Measurements from ENCODE around the gene PLEK2. TPM values are rescaled to one million over a fixed set of nuclear protein-coding genes. Genes with fewer than 3 reads are reported as not detected.
A peak's percentile ranks its signal among the peaks of the same experiment; 100 is the strongest.

The PLEK2 gene, protein sequence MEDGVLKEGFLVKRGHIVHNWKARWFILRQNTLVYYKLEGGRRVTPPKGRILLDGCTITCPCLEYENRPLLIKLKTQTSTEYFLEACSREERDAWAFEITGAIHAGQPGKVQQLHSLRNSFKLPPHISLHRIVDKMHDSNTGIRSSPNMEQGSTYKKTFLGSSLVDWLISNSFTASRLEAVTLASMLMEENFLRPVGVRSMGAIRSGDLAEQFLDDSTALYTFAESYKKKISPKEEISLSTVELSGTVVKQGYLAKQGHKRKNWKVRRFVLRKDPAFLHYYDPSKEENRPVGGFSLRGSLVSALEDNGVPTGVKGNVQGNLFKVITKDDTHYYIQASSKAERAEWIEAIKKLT
- total RNA-seq (2021): 32.7 and 46.0 TPM in 2 replicates
- percentile 75 among the genes with signal in this experiment for Bru-seq, nascent RNA
- BruChase-seq, experiment 1, labeled RNA remaining after a 2-hour chase: percentile 57 among the genes with signal in this experiment
- percentile 74 among the genes with signal in this experiment for BruChase-seq, experiment 2, labeled RNA remaining after a 6-hour chase
- long read RNA-seq, transcript PLEK2-201 (9 exons, 1,549 nt): major isoform, 102 of 122 reads
- long read RNA-seq, partial matches to known transcripts: 4 of 122 reads
- long read RNA-seq, other reads (novel, unspliced or antisense): 16 of 122 reads

DNA sequence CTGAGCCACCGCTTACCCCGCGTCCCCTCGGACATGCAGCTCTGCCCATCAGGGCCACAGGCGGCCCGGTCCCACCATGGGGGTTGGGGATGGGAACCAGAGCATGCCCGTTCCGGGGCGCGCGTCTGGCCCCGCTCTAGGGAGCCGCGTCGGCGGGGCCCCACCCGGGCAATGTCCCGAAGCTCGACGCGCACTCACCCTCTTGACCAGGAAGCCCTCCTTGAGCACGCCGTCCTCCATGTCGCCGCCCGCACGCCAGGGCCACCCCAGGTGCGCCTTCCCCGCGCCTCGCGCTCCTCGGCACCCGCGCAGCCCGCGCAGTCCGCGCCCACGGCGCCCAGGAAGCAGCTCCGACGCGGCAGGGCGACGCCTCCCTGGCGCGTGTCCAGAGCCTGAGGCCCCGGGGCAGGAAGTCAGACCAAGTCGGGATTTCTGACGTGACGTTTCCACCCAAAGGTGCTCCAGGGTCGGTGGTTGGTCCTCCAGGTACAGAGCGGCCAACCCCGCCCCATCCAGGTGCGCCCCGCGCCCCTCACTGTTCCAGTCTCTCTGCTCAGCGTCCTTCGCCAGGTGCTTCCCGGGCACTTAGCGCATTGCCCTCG is at the start of gene PLEK2:
TSS of gene PLEK2 (minus strand) at position 346 of the 602 bp plus-strand sequence. CDS start at position 240, 106 bp downstream.
- Histone ChIP-seq H3K27me3 (ENCODE audit: insufficient read depth, low read depth) (no peaks in the 10 kb centered on the region), H3K9me2 (ENCODE audit: insufficient read depth) (no peaks in the 10 kb centered on the region), H4K20me1 (ENCODE audit: insufficient read depth) (no peaks in the 10 kb centered on the region), H2AFZ (peak within 1 kb of the TSS; percentile 86), H3F3A (ENCODE audit: insufficient read depth, low read depth) (peaks cover 35% of the 10 kb centered on the region), H3K79me2 (ENCODE audit: low read depth) (peaks cover 38% of the 10 kb centered on the region), H3K36me3 (ENCODE audit: low read depth) (no peaks in the 10 kb centered on the region), H3K4me2 (peak within 1 kb of the TSS; percentile 83), H3K9me3 (ENCODE audit: insufficient read depth, low read depth) (no peaks in the 10 kb centered on the region), H3K4me1 (replicated peaks; ENCODE audit: insufficient read depth) (peaks cover 50% of the 10 kb centered on the region), H3K27ac (peak within 1 kb of the TSS; percentile 68), H3K4me3 (peak within 1 kb of the TSS; percentile 68)
- TF ChIP-seq EZH2 (IDR thresholded peaks at IDR 0.05; ENCODE audit: low read depth) (no peak), CTCF (conservative IDR thresholded peaks at IDR 0.05) (no peak)
- ChIA-PET CTCF (interaction anchor here (0.6 to 1.7 kb wide), 3 partner anchors 15 to 159 kb away, joined by 3 to 5 read pairs (median 4); no protein-coding TSS in a partner anchor), POLR2A (ENCODE audit: unreplicated experiment) (interaction anchor here (0.6 to 0.9 kb wide), 4 partner anchors 16 to 1696 kb away, joined by 3 read pairs; no protein-coding TSS in a partner anchor)
- intact Hi-C loops (cut with micrococcal nuclease; ENCODE audit: unreplicated experiment): no loop called here
- no TSS peak for BruUV-seq (replicated peaks)
- peak; percentile 82 to 93 for DNase-seq

DNA sequence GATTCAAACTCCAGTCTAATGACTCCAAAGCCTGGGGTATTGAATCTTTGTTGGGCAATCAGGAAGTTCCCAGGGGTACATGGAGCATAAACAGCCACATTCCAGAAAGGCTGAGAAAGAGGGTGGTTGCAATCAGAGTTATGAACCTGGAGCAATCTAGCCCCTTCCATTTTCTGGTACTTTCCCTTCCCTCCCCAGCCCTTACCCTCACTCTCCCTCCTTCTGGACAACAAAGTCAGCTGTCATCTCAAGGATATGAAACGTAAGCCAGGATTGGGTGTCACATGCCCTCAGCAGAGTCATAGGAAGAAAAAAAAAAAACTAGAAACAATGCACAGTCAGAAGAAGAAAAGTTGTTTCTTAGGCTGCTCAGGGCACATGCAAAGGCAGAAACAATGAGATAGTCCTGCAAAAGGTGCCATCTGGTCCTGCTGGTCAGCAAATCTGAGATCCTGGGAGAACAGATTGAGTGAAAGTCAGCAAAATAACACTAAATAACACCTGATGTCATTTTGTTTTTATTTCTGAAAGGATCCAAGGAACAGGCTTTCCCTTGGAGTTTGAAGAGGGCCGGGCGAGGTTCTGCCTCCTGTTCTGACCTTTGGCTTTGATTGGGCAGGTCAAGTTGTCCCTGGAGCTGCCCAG is 49.5 kb upstream of the PLEK2 start:
- peaks cover 8% of the 10 kb centered on the region; the same call in 1 of the 2 replicates for H3F3A ChIP-seq (ENCODE audit: insufficient read depth, low read depth)
- H3K27ac ChIP-seq: peak overlapping the region; percentile 41
- H4K20me1 ChIP-seq (ENCODE audit: insufficient read depth): no peaks in the 10 kb centered on the region
- H3K4me3 ChIP-seq: no peak overlapping the region
- peak overlapping the region; percentile 13 for H3K4me2 ChIP-seq
- TF ChIP-seq EZH2 (IDR thresholded peaks at IDR 0.05; ENCODE audit: low read depth) (no peak), CTCF (conservative IDR thresholded peaks at IDR 0.05) (no peak)
- no TSS peak for BruUV-seq (replicated peaks)
- no peaks in the 10 kb centered on the region for H3K27me3 ChIP-seq (ENCODE audit: insufficient read depth, low read depth)
- CTCF ChIA-PET: interaction anchor here (0.6 kb wide), 1 partner anchor 1495 kb away, joined by 3 read pairs; no protein-coding TSS in a partner anchor
- POLR2A ChIA-PET (ENCODE audit: unreplicated experiment): no interaction called here
- H2AFZ ChIP-seq: 0 out of 2 replicates have a peak overlapping the region, but pooled peaks have one; percentile 19
- peak; percentile 8 to 75 for DNase-seq
- H3K79me2 ChIP-seq (ENCODE audit: low read depth): no peaks in the 10 kb centered on the region
- H3K9me3 ChIP-seq (ENCODE audit: insufficient read depth, low read depth): no peaks in the 10 kb centered on the region
- intact Hi-C loops (cut with micrococcal nuclease; ENCODE audit: unreplicated experiment): no loop called here
- no peaks in the 10 kb centered on the region for H3K36me3 ChIP-seq (ENCODE audit: low read depth)
- no peaks in the 10 kb centered on the region for H3K9me2 ChIP-seq (ENCODE audit: insufficient read depth)
- H3K4me1 ChIP-seq (replicated peaks; ENCODE audit: insufficient read depth): peaks cover 15% of the 10 kb centered on the region

GRCh38 chr14:67459336-67459735 is 47.4 kb upstream of the PLEK2 start:
- TF ChIP-seq CTCF (conservative IDR thresholded peaks at IDR 0.05): no peak
- TF ChIP-seq EZH2 (IDR thresholded peaks at IDR 0.05; ENCODE audit: low read depth): no peak

More at GRCh38 chr14:67459336-67459735, 47.4 kb upstream of the PLEK2 start:
- Histone ChIP-seq H3K27ac (no peak overlapping the region), H2AFZ (no peak overlapping the region), H3K9me3 (ENCODE audit: insufficient read depth, low read depth) (no peaks in the 10 kb centered on the region), H3K9me2 (ENCODE audit: insufficient read depth) (no peaks in the 10 kb centered on the region), H3K4me1 (replicated peaks; ENCODE audit: insufficient read depth) (peaks cover 15% of the 10 kb centered on the region), H3K4me3 (no peak overlapping the region), H3F3A (ENCODE audit: insufficient read depth, low read depth) (peaks cover 8% of the 10 kb centered on the region), H3K36me3 (ENCODE audit: low read depth) (no peaks in the 10 kb centered on the region), H4K20me1 (ENCODE audit: insufficient read depth) (no peaks in the 10 kb centered on the region), H3K79me2 (ENCODE audit: low read depth) (no peaks in the 10 kb centered on the region), H3K4me2 (no peak overlapping the region), H3K27me3 (ENCODE audit: insufficient read depth, low read depth) (no peaks in the 10 kb centered on the region)
- DNase-seq: no peak
- ChIA-PET CTCF (interaction anchor here (0.9 kb wide), 1 partner anchor 208 kb away, joined by 3 read pairs; no protein-coding TSS in a partner anchor), POLR2A (ENCODE audit: unreplicated experiment) (interaction anchor here (0.6 kb wide), 1 partner anchor 22 kb away, joined by 3 read pairs; no protein-coding TSS in a partner anchor)
- no TSS peak for BruUV-seq (replicated peaks)
- intact Hi-C loops (cut with micrococcal nuclease; ENCODE audit: unreplicated experiment): no loop called here
